AG10803 (cell line): Measurements from ENCODE around the gene KRTAP10-8.
"Not testable (repeated sequence)": the region's sequence is repeated elsewhere in the genome, so short reads cannot be mapped to it uniquely, and the experiment has no call there.

Experiments used
- DNase-seq: peaks from one replicate; pipeline ENCODE4 v3.0.0; 2010; ENCODE audit warnings: low read depth
- H3K4me3 ChIP-seq: 2 replicates; pipeline ENCODE4 v1.5.1; 2011; ENCODE audit warnings: mild to moderate bottlenecking, low read length, control low read depth
- CTCF ChIP-seq: conservative IDR thresholded peaks from 2 replicates; pipeline ENCODE4 v1.5.1; 2011; ENCODE audit warnings: mild to moderate bottlenecking, low read length, control low read depth, inconsistent platforms

Gene KRTAP10-8

GRCh38 chr21:44603109-44603875, 8.6 kb upstream of the KRTAP10-8 start:
- DNase-seq = no peak
- H3K4me3 ChIP-seq = no peak overlapping the region
- no peak for TF ChIP-seq CTCF

GRCh38 chr21:44603911-44604310, 8.0 kb upstream of the KRTAP10-8 start:
- no peak for DNase-seq
- H3K4me3 ChIP-seq = no peak overlapping the region
- no peak for TF ChIP-seq CTCF

- no peak for DNase-seq
- no peak for TF ChIP-seq CTCF
- H3K4me3 ChIP-seq = no peak overlapping the region
Measured at GRCh38 chr21:44606495-44606894, 5.4 kb upstream of the KRTAP10-8 start.

GRCh38 chr21:44609193-44609592, 2.7 kb upstream of the KRTAP10-8 start:
- TF ChIP-seq CTCF = no peak
- H3K4me3 ChIP-seq = no peak overlapping the region
- no peak for DNase-seq

- DNase-seq = not testable (repeated sequence)
Measured at GRCh38 chr21:44610157-44610843, 1.6 kb upstream of the KRTAP10-8 start.

GRCh38 chr21:44611551-44611950, 328 bp upstream of the KRTAP10-8 start:
- no peak for TF ChIP-seq CTCF
- no peak for DNase-seq
- no peak overlapping the region for H3K4me3 ChIP-seq

More at GRCh38 chr21:44610157-44610843, 1.6 kb upstream of the KRTAP10-8 start:
- H3K4me3 ChIP-seq = not testable (repeated sequence)

- no peak for DNase-seq
- TF ChIP-seq CTCF = no peak
- H3K4me3 ChIP-seq = no peak overlapping the region
Measured at GRCh38 chr21:44612669-44613229, 870 bp downstream of the KRTAP10-8 start.
